Measurements from ENCODE around the gene CHPF. TPM values are rescaled to one million over a fixed set of nuclear protein-coding genes. Genes with fewer than 3 reads are reported as not detected.

The CHPF gene
- total RNA-seq, 1 experiment from 2014 or later = 139 TPM

- Histone ChIP-seq H3K9me3 (ENCODE audit: low read length) (no peaks in the 10 kb centered on the region), H3K4me1 (ENCODE audit: insufficient read depth, low read length) (no peaks in the 10 kb centered on the region; the same call in 1 of the 2 replicates), H3K4me3 (ENCODE audit: low read length) (no peak overlapping the region), H2AFZ (ENCODE audit: low read length) (no peak overlapping the region), H3K36me3 (ENCODE audit: low read depth, low read length) (no peaks in the 10 kb centered on the region), H3K4me2 (ENCODE audit: low read length) (no peak overlapping the region), H4K20me1 (ENCODE audit: low read length) (no peaks in the 10 kb centered on the region), H3K27me3 (ENCODE audit: low read length) (peaks cover 18% of the 10 kb centered on the region), H3K79me2 (ENCODE audit: low read length) (no peaks in the 10 kb centered on the region), H3K27ac (ENCODE audit: low read length) (no peak overlapping the region), H3K9ac (ENCODE audit: low read length) (no peak overlapping the region), H3F3A (ENCODE audit: low read length, unreplicated experiment) (no peaks in the 10 kb centered on the region), H3K9me2 (replicated peaks; ENCODE audit: low read length) (no peaks in the 10 kb centered on the region)
- ChIA-PET POLR2A (ENCODE audit: unreplicated experiment) (no interaction called here), CTCF (interaction anchor here (0.6 kb wide), 1 partner anchor 104 kb away, joined by 4 read pairs; no protein-coding TSS in a partner anchor)
- ATAC-seq (no peak), DNase-seq (no peak)
- intact Hi-C loops (cut with micrococcal nuclease) = no loop called here
- BruUV-seq (replicated peaks) = no TSS peak
- TF ChIP-seq, protein P1, sequence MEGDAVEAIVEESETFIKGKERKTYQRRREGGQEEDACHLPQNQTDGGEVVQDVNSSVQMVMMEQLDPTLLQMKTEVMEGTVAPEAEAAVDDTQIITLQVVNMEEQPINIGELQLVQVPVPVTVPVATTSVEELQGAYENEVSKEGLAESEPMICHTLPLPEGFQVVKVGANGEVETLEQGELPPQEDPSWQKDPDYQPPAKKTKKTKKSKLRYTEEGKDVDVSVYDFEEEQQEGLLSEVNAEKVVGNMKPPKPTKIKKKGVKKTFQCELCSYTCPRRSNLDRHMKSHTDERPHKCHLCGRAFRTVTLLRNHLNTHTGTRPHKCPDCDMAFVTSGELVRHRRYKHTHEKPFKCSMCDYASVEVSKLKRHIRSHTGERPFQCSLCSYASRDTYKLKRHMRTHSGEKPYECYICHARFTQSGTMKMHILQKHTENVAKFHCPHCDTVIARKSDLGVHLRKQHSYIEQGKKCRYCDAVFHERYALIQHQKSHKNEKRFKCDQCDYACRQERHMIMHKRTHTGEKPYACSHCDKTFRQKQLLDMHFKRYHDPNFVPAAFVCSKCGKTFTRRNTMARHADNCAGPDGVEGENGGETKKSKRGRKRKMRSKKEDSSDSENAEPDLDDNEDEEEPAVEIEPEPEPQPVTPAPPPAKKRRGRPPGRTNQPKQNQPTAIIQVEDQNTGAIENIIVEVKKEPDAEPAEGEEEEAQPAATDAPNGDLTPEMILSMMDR (conservative IDR thresholded peaks at IDR 0.05; ENCODE audit: low read depth, low read length) = no peak
Measured at GRCh38 chr2:219506802-219507526, 36.6 kb downstream of the CHPF start.

GRCh38 chr2:219506153-219506801 is 37.3 kb downstream of the CHPF start:
- no peak overlapping the region for H2AFZ ChIP-seq (ENCODE audit: low read length)
- DNase-seq (no peak), ATAC-seq (no peak)
- no peaks in the 10 kb centered on the region for H3K9me3 ChIP-seq (ENCODE audit: low read length)
- intact Hi-C loops (cut with micrococcal nuclease) = no loop called here
- no peaks in the 10 kb centered on the region for H4K20me1 ChIP-seq (ENCODE audit: low read length)
- H3K4me2 ChIP-seq (ENCODE audit: low read length) = no peak overlapping the region
- CTCF ChIA-PET = no interaction called here
- H3K36me3 ChIP-seq (ENCODE audit: low read depth, low read length) = no peaks in the 10 kb centered on the region
- TF ChIP-seq, protein P1 (conservative IDR thresholded peaks at IDR 0.05; ENCODE audit: low read depth, low read length) = no peak
- no peak for TF ChIP-seq EZH2phosphoT487 (IDR thresholded peaks at IDR 0.05; ENCODE audit: borderline replicate concordance, low read length)
- no peak for TF ChIP-seq EZH2 (IDR thresholded peaks at IDR 0.05; ENCODE audit: low read length, unreplicated experiment)
- TSS peak; percentile 6 for BruUV-seq (replicated peaks)
- H3K4me1 ChIP-seq (ENCODE audit: insufficient read depth, low read length) = no peaks in the 10 kb centered on the region; the same call in 1 of the 2 replicates
- H3K4me3 ChIP-seq (ENCODE audit: low read length) = no peak overlapping the region
- peaks cover 12% of the 10 kb centered on the region for H3K27me3 ChIP-seq (ENCODE audit: low read length)
- POLR2A ChIA-PET (ENCODE audit: unreplicated experiment) = no interaction called here
- no peaks in the 10 kb centered on the region for H3F3A ChIP-seq (ENCODE audit: low read length, unreplicated experiment)
- no peak overlapping the region for H3K9ac ChIP-seq (ENCODE audit: low read length)
- H3K27ac ChIP-seq (ENCODE audit: low read length) = no peak overlapping the region
- H3K79me2 ChIP-seq (ENCODE audit: low read length) = no peaks in the 10 kb centered on the region
- no peaks in the 10 kb centered on the region for H3K9me2 ChIP-seq (replicated peaks; ENCODE audit: low read length)

DNA sequence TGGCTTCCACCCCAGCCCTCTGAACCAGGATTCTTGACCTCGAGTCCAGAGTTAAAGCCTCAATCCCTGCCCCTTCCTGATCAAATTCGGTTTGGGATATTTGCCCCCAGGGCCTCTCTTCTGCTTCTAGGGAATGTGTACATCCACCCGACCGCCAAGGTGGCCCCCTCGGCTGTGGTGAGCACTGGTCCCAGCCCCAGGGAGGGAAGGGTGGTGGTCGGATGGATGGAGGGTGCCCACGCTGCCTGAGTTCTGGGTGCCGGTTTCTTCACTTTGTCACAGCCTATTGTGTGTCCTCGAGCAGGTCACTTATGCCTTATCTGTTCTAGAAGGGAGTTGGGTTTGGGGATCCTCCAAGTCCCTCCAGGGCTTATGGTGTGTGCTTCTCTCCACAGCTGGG is 38.0 kb downstream of the CHPF start:
- Histone ChIP-seq H3K9ac (ENCODE audit: low read length) (no peak overlapping the region), H3K27ac (ENCODE audit: low read length) (no peak overlapping the region), H3K4me3 (ENCODE audit: low read length) (no peak overlapping the region), H2AFZ (ENCODE audit: low read length) (no peak overlapping the region), H3K4me2 (ENCODE audit: low read length) (no peak overlapping the region), H3K79me2 (ENCODE audit: low read length) (no peaks in the 10 kb centered on the region), H3K9me3 (ENCODE audit: low read length) (no peaks in the 10 kb centered on the region), H3K36me3 (ENCODE audit: low read depth, low read length) (no peaks in the 10 kb centered on the region), H3K27me3 (ENCODE audit: low read length) (peaks cover 5% of the 10 kb centered on the region; the same call in 1 of the 2 replicates), H3K9me2 (replicated peaks; ENCODE audit: low read length) (no peaks in the 10 kb centered on the region), H3F3A (ENCODE audit: low read length, unreplicated experiment) (no peaks in the 10 kb centered on the region), H4K20me1 (ENCODE audit: low read length) (no peaks in the 10 kb centered on the region), H3K4me1 (ENCODE audit: insufficient read depth, low read length) (no peaks in the 10 kb centered on the region; the same call in 1 of the 2 replicates)
- TF ChIP-seq EZH2phosphoT487 (IDR thresholded peaks at IDR 0.05; ENCODE audit: borderline replicate concordance, low read length) (no peak), EZH2 (IDR thresholded peaks at IDR 0.05; ENCODE audit: low read length, unreplicated experiment) (no peak)
- TF ChIP-seq, protein P1 (conservative IDR thresholded peaks at IDR 0.05; ENCODE audit: low read depth, low read length) = no peak
- ChIA-PET CTCF (no interaction called here), POLR2A (ENCODE audit: unreplicated experiment) (no interaction called here)
- BruUV-seq (replicated peaks) = no TSS peak
- DNase-seq (no peak), ATAC-seq (no peak)
- intact Hi-C loops (cut with micrococcal nuclease) = no loop called here

All from PC-3 (cell line).